ENCODE data around the gene ISM1.

ISM1 gene

GRCh38 chr20:13220904-13221297, at the start of gene ISM1:
Gene ISM1 (plus strand): TSS chr20:13221274. CDS start chr20:13221777, 503 bp downstream.
- no peak for DNase-seq

- DNase-seq, result no peak
Measured at GRCh38 chr20:13173201-13173600, 47.9 kb upstream of the ISM1 start.

GRCh38 chr20:13174402-13174801, 46.7 kb upstream of the ISM1 start:
- DNase-seq, result no peak

GRCh38 chr20:13180986-13181889, 39.8 kb upstream of the ISM1 start:
- no peak for DNase-seq

GRCh38 chr20:13183005-13183404, 38.1 kb upstream of the ISM1 start:
- no peak for DNase-seq

- no peak for DNase-seq
Measured at GRCh38 chr20:13186043-13186774, 34.9 kb upstream of the ISM1 start.

- DNase-seq, result no peak
Measured at GRCh38 chr20:13187899-13188298, 33.2 kb upstream of the ISM1 start.

GRCh38 chr20:13199279-13199678, 21.8 kb upstream of the ISM1 start:
- peak; percentile 99 for DNase-seq

GRCh38 chr20:13200767-13201500, 20.1 kb upstream of the ISM1 start:
- DNase-seq, result peak; percentile 90

GRCh38 chr20:13202565-13202964, 18.5 kb upstream of the ISM1 start:
- no peak for DNase-seq

- DNase-seq, result no peak
Measured at GRCh38 chr20:13205425-13205824, 15.6 kb upstream of the ISM1 start.

- peak; percentile 76 for DNase-seq
Measured at GRCh38 chr20:13205848-13206434, 15.1 kb upstream of the ISM1 start.

GRCh38 chr20:13207016-13207415, 14.1 kb upstream of the ISM1 start:
- no peak for DNase-seq

- no peak for DNase-seq
Measured at GRCh38 chr20:13211956-13212618, 9.0 kb upstream of the ISM1 start.

- no peak for DNase-seq
Measured at GRCh38 chr20:13212750-13213149, 8.3 kb upstream of the ISM1 start.

- DNase-seq, result no peak
Measured at GRCh38 chr20:13213335-13213734, 7.7 kb upstream of the ISM1 start.

GRCh38 chr20:13216533-13216932, 4.5 kb upstream of the ISM1 start:
- DNase-seq, result no peak

- no peak for DNase-seq
Measured at GRCh38 chr20:13219327-13220193, 1.5 kb upstream of the ISM1 start.

- DNase-seq, result no peak
Measured at GRCh38 chr20:13220194-13220903, 725 bp upstream of the ISM1 start.

- DNase-seq, result no peak
Measured at GRCh38 chr20:13221313-13221672, 219 bp downstream of the ISM1 start.

All from DMS79 (cell line).